IMR-90 (cell line): ENCODE data around the gene RFX4.

Source experiments
- BHLHE40 ChIP-seq: fragments of 150-350 bp; IDR thresholded peaks from 2 replicates; pipeline ENCODE4 v1.6.1; 2016; ENCODE audit warnings: mild to moderate bottlenecking, low read depth, low read length
- CEBPB ChIP-seq: IDR thresholded peaks from 2 replicates; pipeline ENCODE4 v1.6.1; 2012; ENCODE audit warnings: low read depth, low read length, improper control_type of control experiment
- CHD1 ChIP-seq: IDR thresholded peaks from 2 replicates; pipeline ENCODE4 v1.6.1; 2012; ENCODE audit warnings: low read depth, low read length, improper control_type of control experiment
- CTCF ChIP-seq: conservative IDR thresholded peaks from 2 replicates; pipeline ENCODE4 v1.5.1; 2012; ENCODE audit warnings: mild to moderate bottlenecking, low read depth, low read length, improper control_type of control experiment
- FOS ChIP-seq: fragments of 150-350 bp; IDR thresholded peaks from 2 replicates; pipeline ENCODE4 v1.6.1; 2016; ENCODE audit warnings: low read depth, low read length
- MAFK ChIP-seq: IDR thresholded peaks from 2 replicates; pipeline ENCODE4 v1.6.1; 2012; ENCODE audit warnings: low read depth, low read length, improper control_type of control experiment
- MXI1 ChIP-seq: IDR thresholded peaks from 2 replicates; pipeline ENCODE4 v1.6.1; 2012; ENCODE audit warnings: low read depth, mild to moderate bottlenecking, low read length, moderate library complexity, borderline replicate concordance
- NFE2L2 ChIP-seq: fragments of 150-350 bp; IDR thresholded peaks from 2 replicates; pipeline ENCODE4 v1.6.1; 2016; ENCODE audit warnings: low read depth, mild to moderate bottlenecking, low read length
- POLR2A ChIP-seq: IDR thresholded peaks from 2 replicates; pipeline ENCODE4 v1.6.1; 2012; ENCODE audit warnings: mild to moderate bottlenecking, low read depth, low read length
- RAD21 ChIP-seq: IDR thresholded peaks from 2 replicates; pipeline ENCODE4 v1.6.1; 2012; ENCODE audit warnings: low read length, improper control_type of control experiment
- RFX5 ChIP-seq: IDR thresholded peaks from 2 replicates; pipeline ENCODE4 v1.8.0; 2012; ENCODE audit warnings: low read depth, mild to moderate bottlenecking, low read length, moderate library complexity
- SMC3 ChIP-seq: fragments of 150-350 bp; IDR thresholded peaks from 2 replicates; pipeline ENCODE4 v1.6.1; 2016; ENCODE audit warnings: low read depth, mild to moderate bottlenecking, antibody characterized with exemption, low read length, moderate library complexity
- USF2 ChIP-seq: fragments of 150-350 bp; IDR thresholded peaks from 2 replicates; pipeline ENCODE4 v1.6.1; 2017; ENCODE audit warnings: mild to moderate bottlenecking, antibody characterized with exemption, low read length, low read depth

GRCh38 chr12:106704081-106704480, 121.3 kb downstream of the RFX4 start:
- TF ChIP-seq POLR2A (no peak), CTCF (no peak), RAD21 (no peak), USF2 (no peak), BHLHE40 (no peak), FOS (no peak), RFX5 (no peak), CEBPB (no peak), SMC3 (no peak), MAFK (no peak), NFE2L2 (no peak), MXI1 (no peak), CHD1 (no peak)
